Measurements from ENCODE around the gene SHTN1.

Gene SHTN1

GRCh38 chr10:116878123-116878522 is 126.9 kb downstream of the SHTN1 start:
- Histone ChIP-seq H3K27me3 (ENCODE audit: control insufficient read depth, insufficient read depth, low read length) (no peaks in the 10 kb centered on the region), H3K4me3 (ENCODE audit: low read length) (no peak overlapping the region), H3K36me3 (ENCODE audit: control insufficient read depth, insufficient read depth, low read length) (no peaks in the 10 kb centered on the region)

GRCh38 chr10:116877391-116877790 is 127.6 kb downstream of the SHTN1 start:
- H3K36me3 ChIP-seq (ENCODE audit: control insufficient read depth, insufficient read depth, low read length) = no peaks in the 10 kb centered on the region
- no peaks in the 10 kb centered on the region for H3K4me1 ChIP-seq (ENCODE audit: control insufficient read depth, insufficient read depth, low read length)
- H3K9ac ChIP-seq (ENCODE audit: low read length) = no peak overlapping the region
- H3K27me3 ChIP-seq (ENCODE audit: control insufficient read depth, insufficient read depth, low read length) = no peaks in the 10 kb centered on the region
- H3K4me3 ChIP-seq (ENCODE audit: low read length) = no peak overlapping the region
- no peak overlapping the region for H3K27ac ChIP-seq (ENCODE audit: low read depth, low read length)

More at GRCh38 chr10:116878123-116878522, 126.9 kb downstream of the SHTN1 start:
- Histone ChIP-seq H3K27ac (ENCODE audit: low read depth, low read length) (no peak overlapping the region), H3K9ac (ENCODE audit: low read length) (no peak overlapping the region), H3K4me1 (ENCODE audit: control insufficient read depth, insufficient read depth, low read length) (no peaks in the 10 kb centered on the region)

DNA sequence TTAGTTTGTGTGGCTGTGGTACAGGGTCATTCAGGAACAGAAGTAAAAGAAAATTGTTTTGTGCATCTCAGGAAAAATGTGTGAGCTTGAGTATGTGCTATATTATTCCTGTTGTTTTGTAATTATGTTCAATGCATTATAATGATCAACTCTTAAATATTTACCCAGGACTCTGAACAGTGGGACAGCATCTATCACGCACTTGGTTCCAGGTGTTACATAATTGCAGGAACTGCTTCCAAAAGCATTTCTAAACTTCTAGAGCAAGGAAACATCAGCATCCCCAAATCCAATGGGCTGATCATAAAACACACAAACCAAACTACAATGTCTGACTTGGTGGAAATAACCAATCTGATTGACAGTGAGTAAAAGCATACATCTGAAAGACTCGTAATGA is 129.1 kb downstream of the SHTN1 start:
- H3K36me3 ChIP-seq (ENCODE audit: control insufficient read depth, insufficient read depth, low read length) = no peaks in the 10 kb centered on the region
- H3K4me3 ChIP-seq (ENCODE audit: low read length) = no peak overlapping the region
- H3K27me3 ChIP-seq (ENCODE audit: control insufficient read depth, insufficient read depth, low read length) = no peaks in the 10 kb centered on the region
- H3K27ac ChIP-seq (ENCODE audit: low read depth, low read length) = no peak overlapping the region
- H3K4me1 ChIP-seq (ENCODE audit: control insufficient read depth, insufficient read depth, low read length) = no peaks in the 10 kb centered on the region
- H3K9ac ChIP-seq (ENCODE audit: low read length) = no peak overlapping the region

GRCh38 chr10:116873134-116873533 is 131.9 kb downstream of the SHTN1 start:
- Histone ChIP-seq H3K4me1 (ENCODE audit: control insufficient read depth, insufficient read depth, low read length) (no peaks in the 10 kb centered on the region), H3K36me3 (ENCODE audit: control insufficient read depth, insufficient read depth, low read length) (no peaks in the 10 kb centered on the region), H3K27ac (ENCODE audit: low read depth, low read length) (no peak overlapping the region), H3K27me3 (ENCODE audit: control insufficient read depth, insufficient read depth, low read length) (no peaks in the 10 kb centered on the region), H3K9ac (ENCODE audit: low read length) (no peak overlapping the region), H3K4me3 (ENCODE audit: low read length) (no peak overlapping the region)

GRCh38 chr10:116870949-116871348 is 134.0 kb downstream of the SHTN1 start:
- H3K27me3 ChIP-seq (ENCODE audit: control insufficient read depth, insufficient read depth, low read length) = no peaks in the 10 kb centered on the region
- H3K9ac ChIP-seq (ENCODE audit: low read length) = no peak overlapping the region
- H3K4me3 ChIP-seq (ENCODE audit: low read length) = no peak overlapping the region
- H3K36me3 ChIP-seq (ENCODE audit: control insufficient read depth, insufficient read depth, low read length) = no peaks in the 10 kb centered on the region
- no peak overlapping the region for H3K27ac ChIP-seq (ENCODE audit: low read depth, low read length)
- H3K4me1 ChIP-seq (ENCODE audit: control insufficient read depth, insufficient read depth, low read length) = no peaks in the 10 kb centered on the region

- no peak overlapping the region for H3K4me3 ChIP-seq (ENCODE audit: low read length)
- H3K9ac ChIP-seq (ENCODE audit: low read length) = no peak overlapping the region
- H3K4me1 ChIP-seq (ENCODE audit: control insufficient read depth, insufficient read depth, low read length) = no peaks in the 10 kb centered on the region
- H3K36me3 ChIP-seq (ENCODE audit: control insufficient read depth, insufficient read depth, low read length) = no peaks in the 10 kb centered on the region
- no peaks in the 10 kb centered on the region for H3K27me3 ChIP-seq (ENCODE audit: control insufficient read depth, insufficient read depth, low read length)
- H3K27ac ChIP-seq (ENCODE audit: low read depth, low read length) = no peak overlapping the region
Observed at GRCh38 chr10:116868722-116869121, 136.3 kb downstream of the SHTN1 start.

DNA sequence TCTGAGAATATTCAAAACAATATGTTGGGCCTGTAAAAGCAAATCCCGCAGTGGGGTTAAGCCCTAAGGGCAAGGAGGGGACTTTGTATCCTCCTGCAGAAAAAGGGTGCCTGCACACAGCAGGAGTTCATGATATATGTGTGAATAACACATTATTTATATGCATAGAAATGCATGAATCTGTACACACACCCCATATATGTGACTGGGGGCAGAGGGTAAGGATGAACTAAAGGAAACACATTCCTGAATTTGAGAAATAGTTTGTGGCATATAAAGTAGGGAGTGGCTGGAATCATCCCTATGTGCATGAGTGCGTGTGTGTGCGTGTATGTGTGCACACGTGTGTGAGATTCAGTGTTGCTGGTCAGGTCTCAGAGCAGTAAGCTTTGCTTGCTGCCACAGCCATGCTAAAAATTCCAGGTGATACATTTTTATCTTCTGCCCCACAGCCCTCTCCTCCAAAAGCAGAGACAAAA is 136.8 kb downstream of the SHTN1 start:
- no peak overlapping the region for H3K9ac ChIP-seq (ENCODE audit: low read length)
- H3K27me3 ChIP-seq (ENCODE audit: control insufficient read depth, insufficient read depth, low read length) = no peaks in the 10 kb centered on the region
- H3K4me1 ChIP-seq (ENCODE audit: control insufficient read depth, insufficient read depth, low read length) = no peaks in the 10 kb centered on the region

GRCh38 chr10:116866987-116867595 is 137.9 kb downstream of the SHTN1 start:
- Histone ChIP-seq H3K27ac (ENCODE audit: low read depth, low read length) (no peak overlapping the region), H3K4me1 (ENCODE audit: control insufficient read depth, insufficient read depth, low read length) (no peaks in the 10 kb centered on the region), H3K27me3 (ENCODE audit: control insufficient read depth, insufficient read depth, low read length) (no peaks in the 10 kb centered on the region), H3K4me3 (ENCODE audit: low read length) (no peak overlapping the region), H3K9ac (ENCODE audit: low read length) (no peak overlapping the region), H3K36me3 (ENCODE audit: control insufficient read depth, insufficient read depth, low read length) (no peaks in the 10 kb centered on the region)

More for the DNA sequence above, 136.8 kb downstream of the SHTN1 start:
- H3K36me3 ChIP-seq (ENCODE audit: control insufficient read depth, insufficient read depth, low read length) = no peaks in the 10 kb centered on the region
- no peak overlapping the region for H3K4me3 ChIP-seq (ENCODE audit: low read length)
- no peak overlapping the region for H3K27ac ChIP-seq (ENCODE audit: low read depth, low read length)

- Histone ChIP-seq H3K4me1 (ENCODE audit: control insufficient read depth, insufficient read depth, low read length) (no peaks in the 10 kb centered on the region), H3K27me3 (ENCODE audit: control insufficient read depth, insufficient read depth, low read length) (no peaks in the 10 kb centered on the region), H3K4me3 (ENCODE audit: low read length) (no peak overlapping the region), H3K27ac (ENCODE audit: low read depth, low read length) (no peak overlapping the region), H3K36me3 (ENCODE audit: control insufficient read depth, insufficient read depth, low read length) (no peaks in the 10 kb centered on the region), H3K9ac (ENCODE audit: low read length) (no peak overlapping the region)
Observed at GRCh38 chr10:116866066-116866465, 138.9 kb downstream of the SHTN1 start.

- no peak overlapping the region for H3K9ac ChIP-seq (ENCODE audit: low read length)
- no peaks in the 10 kb centered on the region for H3K36me3 ChIP-seq (ENCODE audit: control insufficient read depth, insufficient read depth, low read length)
- no peak overlapping the region for H3K4me3 ChIP-seq (ENCODE audit: low read length)
- H3K27ac ChIP-seq (ENCODE audit: low read depth, low read length) = no peak overlapping the region
- H3K27me3 ChIP-seq (ENCODE audit: control insufficient read depth, insufficient read depth, low read length) = no peaks in the 10 kb centered on the region
- H3K4me1 ChIP-seq (ENCODE audit: control insufficient read depth, insufficient read depth, low read length) = no peaks in the 10 kb centered on the region
Observed at GRCh38 chr10:116864436-116864835, 140.6 kb downstream of the SHTN1 start.

DNA sequence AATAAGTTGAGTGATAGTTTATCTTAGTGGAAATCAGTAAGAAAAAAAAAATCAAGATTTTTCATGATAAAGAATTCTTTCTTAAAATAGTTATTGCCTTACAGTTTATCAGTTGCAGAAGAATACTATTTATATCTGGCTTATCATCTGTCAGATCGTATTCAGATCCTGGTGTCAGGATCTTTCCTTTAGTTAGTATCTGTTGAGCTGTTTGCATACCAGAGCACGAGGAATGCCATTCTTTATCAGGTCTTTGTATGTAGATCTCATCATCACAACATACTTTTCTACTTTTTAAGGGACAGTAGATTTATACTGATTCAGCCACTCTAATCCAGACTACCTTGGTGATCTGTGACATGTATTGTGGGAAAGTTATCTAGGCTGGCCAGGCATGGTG is 143.2 kb downstream of the SHTN1 start:
- Histone ChIP-seq H3K4me3 (ENCODE audit: low read length) (no peak overlapping the region), H3K27ac (ENCODE audit: low read depth, low read length) (no peak overlapping the region), H3K27me3 (ENCODE audit: control insufficient read depth, insufficient read depth, low read length) (no peaks in the 10 kb centered on the region), H3K36me3 (ENCODE audit: control insufficient read depth, insufficient read depth, low read length) (no peaks in the 10 kb centered on the region), H3K9ac (ENCODE audit: low read length) (no peak overlapping the region), H3K4me1 (ENCODE audit: control insufficient read depth, insufficient read depth, low read length) (no peaks in the 10 kb centered on the region)

DNA sequence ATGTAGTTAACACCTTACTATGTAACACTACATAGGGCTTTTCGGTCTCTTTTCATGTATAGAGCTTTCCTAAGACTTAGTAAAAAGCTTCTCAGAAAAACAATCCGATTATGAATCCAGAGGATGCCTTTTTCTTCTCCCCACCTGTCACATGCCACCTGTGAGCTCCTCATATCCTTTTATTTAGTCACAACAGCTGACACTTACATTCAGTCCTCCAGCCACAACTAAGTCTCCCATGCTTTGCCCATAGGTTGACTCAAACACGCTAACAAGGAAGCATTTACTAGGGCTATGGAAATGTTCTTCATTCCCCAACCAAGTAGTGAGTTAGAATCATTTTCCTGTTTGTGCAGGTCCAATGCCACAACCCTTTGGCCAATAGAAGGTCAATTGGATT is 147.8 kb downstream of the SHTN1 start:
- H3K27ac ChIP-seq (ENCODE audit: low read depth, low read length) = no peak overlapping the region
- H3K9ac ChIP-seq (ENCODE audit: low read length) = no peak overlapping the region
- no peaks in the 10 kb centered on the region for H3K4me1 ChIP-seq (ENCODE audit: control insufficient read depth, insufficient read depth, low read length)
- no peaks in the 10 kb centered on the region for H3K36me3 ChIP-seq (ENCODE audit: control insufficient read depth, insufficient read depth, low read length)
- H3K4me3 ChIP-seq (ENCODE audit: low read length) = no peak overlapping the region
- H3K27me3 ChIP-seq (ENCODE audit: control insufficient read depth, insufficient read depth, low read length) = no peaks in the 10 kb centered on the region

GRCh38 chr10:116853701-116854100 is 151.3 kb downstream of the SHTN1 start:
- Histone ChIP-seq H3K27me3 (ENCODE audit: control insufficient read depth, insufficient read depth, low read length) (no peaks in the 10 kb centered on the region), H3K36me3 (ENCODE audit: control insufficient read depth, insufficient read depth, low read length) (no peaks in the 10 kb centered on the region), H3K4me3 (ENCODE audit: low read length) (no peak overlapping the region), H3K27ac (ENCODE audit: low read depth, low read length) (no peak overlapping the region), H3K9ac (ENCODE audit: low read length) (no peak overlapping the region), H3K4me1 (ENCODE audit: control insufficient read depth, insufficient read depth, low read length) (no peaks in the 10 kb centered on the region)
